Measurements from ENCODE around the gene STK24.

Gene STK24

DNA sequence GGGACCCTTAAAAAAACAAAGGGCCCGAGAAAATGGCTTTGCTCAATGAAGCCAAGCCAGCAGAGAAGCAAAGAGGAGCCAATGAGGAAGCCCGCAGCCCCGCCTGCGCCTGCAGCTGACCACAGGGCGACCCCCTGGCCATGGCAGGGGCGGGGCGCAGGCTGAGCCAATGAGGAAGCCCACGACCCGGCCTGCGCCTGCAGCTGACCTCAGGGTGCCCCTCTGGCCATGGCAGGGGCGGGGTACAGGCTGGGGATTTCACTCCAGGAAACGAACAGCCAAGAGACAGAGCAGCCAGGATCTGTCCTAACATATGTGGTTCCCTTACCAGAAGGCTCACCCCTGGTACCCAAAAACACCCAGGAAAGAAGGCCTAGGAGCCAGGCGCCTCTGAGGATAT lies 101.4 kb downstream of the STK24 start:
- DNase-seq: peak in 4 of 56 donors; percentile 7 to 38 (median 16)

GRCh38 chr13:98474761-98475160 lies 102.1 kb downstream of the STK24 start:
- DNase-seq: no peak

GRCh38 chr13:98474292-98474691 lies 102.6 kb downstream of the STK24 start:
- DNase-seq: no peak

DNA sequence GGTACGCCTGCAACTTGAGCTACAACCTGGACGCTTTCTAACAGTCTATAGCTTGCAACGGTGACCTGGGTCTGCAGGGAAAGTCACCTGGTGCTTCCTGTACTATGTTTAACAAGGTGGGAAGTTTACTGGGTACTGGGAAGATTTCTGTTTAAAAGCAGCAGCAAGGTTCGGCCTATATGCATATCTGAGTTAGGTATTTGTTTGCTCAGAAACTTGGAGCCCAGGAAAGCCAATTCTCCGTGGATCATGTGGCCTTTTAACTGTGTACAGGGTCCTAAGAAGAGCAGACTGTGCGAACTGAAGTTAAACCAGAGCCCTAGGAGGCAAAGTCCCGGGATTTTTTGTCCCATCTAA lies 103.1 kb downstream of the STK24 start:
- no peak for DNase-seq

GRCh38 chr13:98473135-98473787 lies 103.6 kb downstream of the STK24 start:
- DNase-seq: no peak

DNA sequence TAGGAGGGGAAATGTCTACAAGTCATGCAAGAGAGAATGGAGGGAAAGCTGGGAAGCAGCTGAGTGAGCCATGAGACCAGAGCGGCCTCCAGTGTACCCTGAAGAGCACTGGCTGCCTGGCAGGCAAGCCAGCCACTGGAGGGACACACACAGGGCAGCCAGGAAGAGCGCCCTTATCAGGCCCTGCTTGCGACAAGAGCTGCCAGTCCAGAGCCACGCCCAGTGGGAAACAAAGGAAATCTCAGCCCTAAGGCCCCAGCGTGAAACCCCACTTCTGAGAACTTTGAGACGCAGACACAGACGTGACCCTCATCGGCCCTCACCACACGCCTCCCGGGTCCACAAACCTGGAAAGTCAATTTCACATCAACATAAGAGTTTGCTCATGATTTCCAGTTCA lies 105.0 kb downstream of the STK24 start:
- DNase-seq: no peak

DNA sequence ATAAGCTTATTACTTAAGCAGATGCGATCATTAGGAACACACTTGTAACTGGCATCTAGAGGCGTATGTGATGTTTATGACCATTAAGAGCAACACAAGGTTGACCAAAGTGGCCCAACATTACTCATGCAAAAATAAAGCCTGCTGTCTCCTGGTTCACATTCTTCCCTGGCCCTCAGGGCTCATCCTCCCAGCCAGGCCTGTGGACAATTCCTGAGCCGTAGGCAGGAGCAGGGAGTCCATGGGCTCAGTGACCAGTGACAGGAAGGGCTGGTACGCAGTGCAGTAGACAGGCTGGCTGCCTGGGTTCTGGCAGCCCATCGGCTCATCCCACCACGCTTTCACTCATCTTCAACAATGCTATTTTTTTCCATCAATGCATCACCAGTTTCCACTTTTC lies 106.0 kb downstream of the STK24 start:
- no peak for DNase-seq

- DNase-seq: no peak
These were observed 108.0 kb downstream of the STK24 start for GRCh38 chr13:98468929-98469328.

DNA sequence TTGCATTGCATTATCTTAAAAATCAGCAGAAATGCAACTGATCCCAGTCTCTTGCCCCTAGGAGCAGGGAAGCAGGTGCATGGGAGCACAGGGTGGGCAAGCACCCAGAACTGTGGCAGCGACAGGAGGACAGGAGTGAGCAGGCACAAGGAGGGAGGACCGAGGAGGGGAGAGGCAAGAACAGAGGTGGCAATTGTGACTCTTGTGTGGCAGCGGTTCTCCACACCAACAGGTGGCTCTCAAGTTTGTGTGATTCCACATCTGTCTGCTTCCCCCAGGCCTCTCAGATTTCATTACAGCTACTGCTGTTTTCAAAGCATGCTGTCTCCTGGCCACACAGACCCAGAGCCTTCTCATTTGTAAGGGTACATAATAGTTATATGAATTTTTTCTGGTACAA lies 108.5 kb downstream of the STK24 start:
- no peak for DNase-seq

- no peak for DNase-seq
These were observed 109.5 kb downstream of the STK24 start for GRCh38 chr13:98467263-98467985.

DNA sequence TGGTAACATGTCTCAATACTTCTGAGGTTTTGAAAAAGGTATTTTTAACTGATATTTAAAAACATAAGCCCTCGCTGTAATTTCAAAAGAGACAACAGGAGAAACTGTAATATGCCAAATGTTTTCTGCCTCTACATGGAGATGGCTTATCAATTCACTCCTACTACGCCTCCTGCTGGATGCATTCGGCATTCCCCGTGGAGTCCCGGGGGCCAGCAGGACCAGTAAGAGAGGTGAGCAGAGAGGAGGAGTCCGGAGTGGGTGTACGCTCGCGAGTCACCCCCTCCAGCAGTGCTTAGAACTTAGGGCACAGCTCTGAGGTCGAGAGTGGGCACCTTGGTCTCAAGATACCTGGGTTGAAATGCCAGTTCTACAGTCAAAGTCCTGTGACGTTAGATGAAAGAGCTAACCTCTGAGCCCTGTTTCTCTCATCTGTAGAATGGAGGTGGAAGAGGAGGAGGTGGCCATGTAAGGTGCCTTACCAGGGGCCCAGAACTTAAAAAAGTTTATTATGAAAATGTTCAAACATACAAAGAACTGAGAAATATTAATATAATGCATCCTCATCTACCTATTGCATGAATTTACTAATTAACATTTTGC lies 110.2 kb downstream of the STK24 start:
- DNase-seq: peak in 3 of 56 donors; percentile 10 to 17 (median 16)

DNA sequence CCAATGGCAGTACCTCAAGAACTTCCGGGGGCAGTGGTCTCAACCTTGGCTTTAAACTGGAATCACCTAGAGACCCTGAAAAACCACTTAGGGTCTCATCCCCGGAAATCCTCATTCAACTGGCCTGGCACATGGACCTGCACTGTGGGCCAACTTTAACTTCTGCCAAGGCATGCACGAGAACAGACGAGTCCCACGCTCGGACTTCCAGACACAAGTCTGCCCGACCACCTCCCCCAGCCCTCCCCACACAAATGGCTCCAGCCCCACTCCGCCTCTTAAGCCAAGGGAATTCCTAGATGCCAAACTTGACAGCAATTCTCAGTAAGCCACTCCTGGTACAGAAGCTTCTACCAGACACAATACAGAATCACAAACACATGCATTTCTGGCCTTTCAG lies 114.0 kb downstream of the STK24 start:
- DNase-seq: peak in 11 of 56 donors; percentile 7 to 55 (median 25)

DNA sequence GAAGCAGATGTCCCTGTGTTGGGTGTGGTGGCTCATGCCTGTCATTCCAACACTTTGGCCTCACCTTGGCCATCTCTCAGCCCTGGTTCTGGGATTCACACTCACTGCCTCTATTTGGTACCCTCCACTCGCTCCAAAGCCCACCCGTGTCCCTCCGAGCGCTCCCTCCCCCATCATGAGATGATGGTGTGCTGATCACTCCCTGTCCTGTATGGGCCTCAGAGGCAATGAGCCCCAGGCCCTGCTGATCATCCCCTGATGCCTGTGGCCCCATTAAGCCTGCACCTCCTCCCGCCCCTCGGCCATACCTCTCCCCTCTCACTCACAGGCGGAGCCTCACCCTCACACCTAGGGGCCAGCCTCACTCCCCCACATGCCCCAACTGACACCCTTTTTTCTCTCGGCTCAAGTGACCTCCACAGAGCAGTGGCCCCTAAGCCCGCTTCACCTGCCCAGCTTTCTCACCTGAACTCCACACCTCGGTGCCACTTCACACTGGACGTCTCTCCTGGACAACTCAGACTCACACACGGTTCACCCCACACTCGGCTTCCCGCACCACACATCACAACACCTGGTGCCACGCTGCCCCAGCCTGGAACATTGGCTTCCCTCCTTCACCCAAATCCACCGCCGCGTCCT lies 114.5 kb downstream of the STK24 start:
- DNase-seq: no peak

DNA sequence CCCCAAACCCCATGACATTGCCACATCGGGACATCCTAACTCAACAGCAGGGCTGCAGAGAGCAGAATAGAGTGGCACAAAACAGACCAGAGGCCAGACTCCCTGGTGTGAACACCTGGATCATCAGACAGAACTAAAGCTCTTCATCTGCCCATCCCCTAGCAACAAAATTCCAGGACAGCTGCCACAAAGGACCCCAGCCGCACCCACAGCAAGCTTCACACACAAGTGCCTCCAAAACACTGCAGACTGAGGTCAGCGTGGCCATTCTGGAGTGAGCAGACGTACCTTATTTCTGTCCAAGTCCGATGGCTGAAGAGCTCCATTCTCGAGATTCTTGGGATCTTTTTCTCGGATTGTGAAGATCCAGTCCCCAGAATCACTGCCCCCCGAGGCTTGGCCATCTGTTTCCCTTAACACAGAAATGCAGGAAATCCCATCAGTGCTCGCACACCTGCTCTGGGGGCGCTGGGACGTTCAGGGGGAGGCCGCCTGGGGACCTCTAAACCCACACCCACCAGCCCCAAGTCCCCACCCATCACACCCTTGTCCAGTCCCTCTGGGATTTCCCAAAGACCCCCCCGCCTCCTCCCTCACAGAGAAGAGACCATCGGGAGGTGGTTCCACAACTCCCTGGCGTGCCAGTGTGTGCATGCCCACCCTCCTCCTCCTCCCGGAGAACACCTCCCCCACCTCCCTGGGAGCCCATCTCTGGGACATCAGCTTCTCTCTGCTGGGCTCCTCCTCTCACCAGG lies 115.2 kb downstream of the STK24 start:
- no peak for DNase-seq

DNA sequence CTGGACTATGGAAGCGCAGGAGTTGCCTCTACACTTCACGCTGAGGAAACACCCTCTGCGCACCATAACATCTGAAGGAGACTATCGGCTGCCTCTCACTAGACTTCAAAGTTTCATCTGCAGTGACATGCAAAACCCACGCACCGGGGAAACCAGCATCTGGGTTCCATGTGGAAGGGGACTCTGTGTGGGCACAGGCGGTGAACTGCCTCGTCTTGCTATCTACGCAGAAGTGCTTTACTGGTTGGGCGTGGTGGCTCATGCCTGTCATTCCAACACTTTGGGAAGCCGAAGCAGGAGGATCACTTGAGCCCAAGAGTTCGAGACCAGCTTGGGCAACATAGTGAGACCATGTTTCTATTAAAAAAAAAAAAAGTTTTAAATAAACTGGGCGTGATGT lies 116.4 kb downstream of the STK24 start:
- DNase-seq: peak in 25 of 56 donors; percentile 12 to 74 (median 47)

DNA sequence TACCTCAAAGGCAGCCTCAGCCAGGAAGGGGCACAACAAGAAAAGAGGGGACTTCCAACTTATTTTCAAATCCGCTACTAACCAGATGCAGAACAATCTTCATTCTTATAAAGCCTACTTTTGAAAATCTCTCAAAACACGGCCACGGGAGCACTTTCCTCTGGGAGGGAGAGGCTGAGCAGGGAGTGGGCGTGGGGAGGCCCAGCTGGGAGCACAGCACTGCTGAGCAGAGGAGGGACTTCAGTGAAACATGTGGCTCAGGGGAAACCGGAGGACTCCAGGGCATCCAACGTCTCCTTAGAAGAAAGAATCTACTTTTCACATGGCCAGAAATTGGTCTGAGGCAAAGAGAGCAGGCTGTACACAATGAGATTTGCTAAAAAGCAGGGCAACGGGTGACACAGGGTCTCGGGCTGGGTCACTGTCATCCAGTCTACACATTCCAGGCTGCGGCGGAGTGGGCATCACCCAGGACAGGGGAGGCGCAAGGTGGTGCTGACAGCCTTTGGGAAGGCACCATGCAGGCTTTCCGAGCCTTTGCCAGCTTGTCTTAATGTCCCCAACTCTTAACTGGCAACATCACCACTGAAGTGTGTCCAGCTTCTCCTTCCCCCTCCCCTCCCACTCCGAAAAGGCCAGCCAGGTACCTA lies 117.1 kb downstream of the STK24 start:
- DNase-seq: no peak

DNA sequence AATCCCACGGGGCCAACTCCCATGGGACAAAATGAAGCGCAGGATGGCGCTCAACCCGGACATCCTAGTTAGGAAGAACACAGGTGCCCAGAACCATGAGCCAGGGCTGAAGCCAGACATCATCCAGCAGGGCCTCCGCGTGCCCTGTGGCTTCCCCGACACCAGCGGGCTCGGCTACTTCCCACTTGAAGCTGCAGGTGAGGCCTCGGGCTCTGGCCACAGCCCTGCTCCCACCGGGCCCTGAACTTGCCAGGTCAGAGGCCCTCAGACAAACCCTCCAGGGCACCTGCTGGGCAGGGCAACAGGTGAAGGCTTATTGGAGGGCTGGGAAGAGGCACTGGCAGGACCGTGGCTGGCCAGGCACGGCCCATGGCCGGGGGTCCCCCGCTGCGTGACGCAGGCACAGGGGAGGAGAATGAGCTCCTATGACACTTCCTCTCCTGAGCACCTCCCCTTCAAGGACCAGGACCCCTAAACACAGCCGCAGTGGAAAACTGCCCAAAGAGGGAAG lies 117.7 kb downstream of the STK24 start:
- DNase-seq: no peak

- DNase-seq: no peak
These were observed 118.5 kb downstream of the STK24 start for GRCh38 chr13:98458431-98458830.

GRCh38 chr13:98457053-98457452 lies 119.9 kb downstream of the STK24 start:
- DNase-seq: no peak

GRCh38 chr13:98456413-98456845 lies 120.5 kb downstream of the STK24 start:
- DNase-seq: no peak
